ENCODE results near the gene PRKN.

DNA sequence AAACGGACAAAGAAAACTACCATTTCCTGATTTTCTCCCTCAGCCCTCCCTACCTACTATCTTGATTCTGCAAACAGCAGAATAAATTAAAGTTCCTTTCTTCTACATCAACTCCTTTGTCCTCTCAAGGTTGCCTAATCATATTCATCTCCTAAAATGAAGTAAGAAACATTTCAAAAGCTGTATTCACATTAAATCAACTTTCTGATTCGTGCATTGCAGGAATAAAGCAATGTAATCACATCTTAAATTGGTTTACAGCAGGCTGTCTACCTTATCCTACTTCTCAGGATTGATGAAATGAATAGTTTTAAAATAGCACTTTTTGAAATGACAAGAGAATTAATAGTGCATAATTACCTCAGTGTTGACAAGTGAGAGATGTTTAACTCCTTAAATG, 25.1 kb downstream of the PRKN start:
- TF ChIP-seq, protein P1, sequence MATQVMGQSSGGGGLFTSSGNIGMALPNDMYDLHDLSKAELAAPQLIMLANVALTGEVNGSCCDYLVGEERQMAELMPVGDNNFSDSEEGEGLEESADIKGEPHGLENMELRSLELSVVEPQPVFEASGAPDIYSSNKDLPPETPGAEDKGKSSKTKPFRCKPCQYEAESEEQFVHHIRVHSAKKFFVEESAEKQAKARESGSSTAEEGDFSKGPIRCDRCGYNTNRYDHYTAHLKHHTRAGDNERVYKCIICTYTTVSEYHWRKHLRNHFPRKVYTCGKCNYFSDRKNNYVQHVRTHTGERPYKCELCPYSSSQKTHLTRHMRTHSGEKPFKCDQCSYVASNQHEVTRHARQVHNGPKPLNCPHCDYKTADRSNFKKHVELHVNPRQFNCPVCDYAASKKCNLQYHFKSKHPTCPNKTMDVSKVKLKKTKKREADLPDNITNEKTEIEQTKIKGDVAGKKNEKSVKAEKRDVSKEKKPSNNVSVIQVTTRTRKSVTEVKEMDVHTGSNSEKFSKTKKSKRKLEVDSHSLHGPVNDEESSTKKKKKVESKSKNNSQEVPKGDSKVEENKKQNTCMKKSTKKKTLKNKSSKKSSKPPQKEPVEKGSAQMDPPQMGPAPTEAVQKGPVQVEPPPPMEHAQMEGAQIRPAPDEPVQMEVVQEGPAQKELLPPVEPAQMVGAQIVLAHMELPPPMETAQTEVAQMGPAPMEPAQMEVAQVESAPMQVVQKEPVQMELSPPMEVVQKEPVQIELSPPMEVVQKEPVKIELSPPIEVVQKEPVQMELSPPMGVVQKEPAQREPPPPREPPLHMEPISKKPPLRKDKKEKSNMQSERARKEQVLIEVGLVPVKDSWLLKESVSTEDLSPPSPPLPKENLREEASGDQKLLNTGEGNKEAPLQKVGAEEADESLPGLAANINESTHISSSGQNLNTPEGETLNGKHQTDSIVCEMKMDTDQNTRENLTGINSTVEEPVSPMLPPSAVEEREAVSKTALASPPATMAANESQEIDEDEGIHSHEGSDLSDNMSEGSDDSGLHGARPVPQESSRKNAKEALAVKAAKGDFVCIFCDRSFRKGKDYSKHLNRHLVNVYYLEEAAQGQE (IDR thresholded peaks at IDR 0.05; ENCODE audit: insufficient replicate concordance, low read depth): no peak
- TF ChIP-seq, protein P2, sequence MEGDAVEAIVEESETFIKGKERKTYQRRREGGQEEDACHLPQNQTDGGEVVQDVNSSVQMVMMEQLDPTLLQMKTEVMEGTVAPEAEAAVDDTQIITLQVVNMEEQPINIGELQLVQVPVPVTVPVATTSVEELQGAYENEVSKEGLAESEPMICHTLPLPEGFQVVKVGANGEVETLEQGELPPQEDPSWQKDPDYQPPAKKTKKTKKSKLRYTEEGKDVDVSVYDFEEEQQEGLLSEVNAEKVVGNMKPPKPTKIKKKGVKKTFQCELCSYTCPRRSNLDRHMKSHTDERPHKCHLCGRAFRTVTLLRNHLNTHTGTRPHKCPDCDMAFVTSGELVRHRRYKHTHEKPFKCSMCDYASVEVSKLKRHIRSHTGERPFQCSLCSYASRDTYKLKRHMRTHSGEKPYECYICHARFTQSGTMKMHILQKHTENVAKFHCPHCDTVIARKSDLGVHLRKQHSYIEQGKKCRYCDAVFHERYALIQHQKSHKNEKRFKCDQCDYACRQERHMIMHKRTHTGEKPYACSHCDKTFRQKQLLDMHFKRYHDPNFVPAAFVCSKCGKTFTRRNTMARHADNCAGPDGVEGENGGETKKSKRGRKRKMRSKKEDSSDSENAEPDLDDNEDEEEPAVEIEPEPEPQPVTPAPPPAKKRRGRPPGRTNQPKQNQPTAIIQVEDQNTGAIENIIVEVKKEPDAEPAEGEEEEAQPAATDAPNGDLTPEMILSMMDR (IDR thresholded peaks at IDR 0.05; ENCODE audit: insufficient read depth, low read length): no peak
